GM18870 (cell line): ENCODE results near the gene STAG1.
"Not testable (repeated sequence)": the region's sequence is repeated elsewhere in the genome, so short reads cannot be mapped to it uniquely, and the experiment has no call there.

Experiments used
- ATAC-seq: cut with Tn5 transposase; IDR thresholded peaks from one replicate; pipeline ENCODE4 v1.9.1; 2021; ENCODE audit warnings: moderate library complexity; ENCODE audit not compliant: unreplicated experiment

Gene STAG1

GRCh38 chr3:136749091-136749490 is 3.1 kb downstream of the STAG1 start:
- no peak for ATAC-seq

GRCh38 chr3:136745916-136746315 is 6.3 kb downstream of the STAG1 start:
- no peak for ATAC-seq

- ATAC-seq = no peak
Observed at GRCh38 chr3:136741063-136741462, 11.1 kb downstream of the STAG1 start.

GRCh38 chr3:136740351-136740958 is 11.7 kb downstream of the STAG1 start:
- ATAC-seq = no peak

GRCh38 chr3:136736950-136737349 is 15.2 kb downstream of the STAG1 start:
- not testable (repeated sequence) for ATAC-seq

- no peak for ATAC-seq
Observed at GRCh38 chr3:136735103-136735502, 17.1 kb downstream of the STAG1 start.

- no peak for ATAC-seq
Observed at GRCh38 chr3:136734382-136735070, 17.7 kb downstream of the STAG1 start.

GRCh38 chr3:136733317-136733833 is 18.8 kb downstream of the STAG1 start:
- no peak for ATAC-seq

- ATAC-seq = no peak
Observed at GRCh38 chr3:136731274-136731884, 20.8 kb downstream of the STAG1 start.

- no peak for ATAC-seq
Observed at GRCh38 chr3:136730595-136731273, 21.4 kb downstream of the STAG1 start.

- ATAC-seq = no peak
Observed at GRCh38 chr3:136728918-136729317, 23.3 kb downstream of the STAG1 start.

- no peak for ATAC-seq
Observed at GRCh38 chr3:136728473-136728872, 23.7 kb downstream of the STAG1 start.

GRCh38 chr3:136725468-136725867 is 26.7 kb downstream of the STAG1 start:
- ATAC-seq = no peak

GRCh38 chr3:136722916-136723315 is 29.3 kb downstream of the STAG1 start:
- not testable (repeated sequence) for ATAC-seq

- not testable (repeated sequence) for ATAC-seq
Observed at GRCh38 chr3:136722399-136722798, 29.8 kb downstream of the STAG1 start.

GRCh38 chr3:136720091-136720490 is 32.1 kb downstream of the STAG1 start:
- no peak for ATAC-seq

- ATAC-seq = no peak
Observed at GRCh38 chr3:136716629-136717028, 35.5 kb downstream of the STAG1 start.

- no peak for ATAC-seq
Observed at GRCh38 chr3:136714020-136714419, 38.2 kb downstream of the STAG1 start.

GRCh38 chr3:136712941-136713340 is 39.2 kb downstream of the STAG1 start:
- no peak for ATAC-seq

- ATAC-seq = not testable (repeated sequence)
Observed at GRCh38 chr3:136711888-136712287, 40.3 kb downstream of the STAG1 start.

GRCh38 chr3:136711277-136711676 is 40.9 kb downstream of the STAG1 start:
- no peak for ATAC-seq
